Calu3 (cell line): ENCODE data around the gene KSR2. TPM values are rescaled to one million over a fixed set of nuclear protein-coding genes. Genes with fewer than 3 reads are reported as not detected.

ENCODE experiments used
- BruUV-seq: library from RNA; stranded (reverse); fragments of 400-500 nt; replicated peaks from 2 replicates; lab custom pipeline; 2021; lab: Mats Ljungman, UMichigan
- CTCF ChIA-PET: fragments of 300-600 bp; sonication (Branson Sonifier 250); formaldehyde crosslinking; loops from one replicate; lab custom pipeline; 2022; ENCODE audit warnings: antibody characterized with exemption; lab: Charles Lee
- DNase-seq: peaks from one replicate; pipeline ENCODE4 v3.0.0; 2022
- H3K27ac Mint-ChIP-seq: one replicate; pipeline ENCODE4 v1.8.0; 2022; ENCODE audit warnings: mixed read lengths; ENCODE audit not compliant: unreplicated experiment
- H3K27me3 Mint-ChIP-seq: one replicate; pipeline ENCODE4 v1.8.0; 2022; ENCODE audit warnings: mixed read lengths; ENCODE audit not compliant: unreplicated experiment
- H3K36me3 Mint-ChIP-seq: one replicate; pipeline ENCODE4 v1.8.0; 2022; ENCODE audit warnings: mild to moderate bottlenecking, moderate library complexity, mixed read lengths; ENCODE audit not compliant: insufficient read depth, unreplicated experiment
- H3K4me1 Mint-ChIP-seq: one replicate; pipeline ENCODE4 v1.8.0; 2022; ENCODE audit warnings: mild to moderate bottlenecking, low read depth, mixed read lengths; ENCODE audit not compliant: unreplicated experiment
- H3K4me3 Mint-ChIP-seq: one replicate; pipeline ENCODE4 v1.8.0; 2022; ENCODE audit warnings: mild to moderate bottlenecking, low read depth, moderate library complexity, mixed read lengths; ENCODE audit not compliant: unreplicated experiment
- H3K9me3 Mint-ChIP-seq: one replicate; pipeline ENCODE4 v1.8.0; 2022; ENCODE audit warnings: low read depth, mixed read lengths; ENCODE audit not compliant: unreplicated experiment
- intact Hi-C: fragments of 100-400 bp; cut with micrococcal nuclease; formaldehyde crosslinking; loops from one replicate; pipeline ENCODE4 v1.10.0; 2022; ENCODE audit not compliant: unreplicated experiment
- total RNA-seq: library from RNA; stranded (reverse); gene quantifications from 2 replicates; pipeline ENCODE4 v1.2.3, GENCODE V29; 2022
- TF ChIP-seq, protein P1 (sequence below): fragments of 200-600 bp; IDR thresholded peaks from one replicate; pipeline ENCODE4 v1.8.0; 2022; ENCODE audit warnings: antibody characterized with exemption; ENCODE audit not compliant: unreplicated experiment

Gene KSR2
- total RNA-seq, 1 experiment from 2014 or later, result 1.9 TPM

DNA sequence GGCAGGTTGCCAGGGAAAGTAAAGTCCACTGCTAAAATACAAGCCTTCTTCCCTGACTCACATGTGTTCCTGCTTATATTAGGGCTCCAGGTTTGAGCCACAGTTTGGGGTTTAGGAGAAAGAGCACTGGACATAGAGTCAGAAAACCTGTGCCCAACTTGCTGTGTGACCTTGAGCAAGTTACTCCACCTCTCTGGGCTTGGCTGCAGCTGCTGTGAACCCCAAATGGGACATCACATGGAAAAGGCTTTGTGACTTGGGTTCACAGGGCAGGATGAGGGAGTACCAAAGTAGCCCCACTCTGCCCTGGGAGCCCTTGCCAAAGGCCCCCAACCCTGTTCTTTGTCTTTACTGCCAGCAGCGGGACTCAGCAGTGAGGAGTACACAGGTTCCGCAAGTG is 528.4 kb downstream of the KSR2 start:
- H3K9me3 Mint-ChIP-seq, result no peaks in the 10 kb centered on the region
- peaks cover 39% of the 10 kb centered on the region for H3K27me3 Mint-ChIP-seq
- DNase-seq, result no peak
- no peak overlapping the region for H3K4me3 Mint-ChIP-seq
- TF ChIP-seq, protein P1, sequence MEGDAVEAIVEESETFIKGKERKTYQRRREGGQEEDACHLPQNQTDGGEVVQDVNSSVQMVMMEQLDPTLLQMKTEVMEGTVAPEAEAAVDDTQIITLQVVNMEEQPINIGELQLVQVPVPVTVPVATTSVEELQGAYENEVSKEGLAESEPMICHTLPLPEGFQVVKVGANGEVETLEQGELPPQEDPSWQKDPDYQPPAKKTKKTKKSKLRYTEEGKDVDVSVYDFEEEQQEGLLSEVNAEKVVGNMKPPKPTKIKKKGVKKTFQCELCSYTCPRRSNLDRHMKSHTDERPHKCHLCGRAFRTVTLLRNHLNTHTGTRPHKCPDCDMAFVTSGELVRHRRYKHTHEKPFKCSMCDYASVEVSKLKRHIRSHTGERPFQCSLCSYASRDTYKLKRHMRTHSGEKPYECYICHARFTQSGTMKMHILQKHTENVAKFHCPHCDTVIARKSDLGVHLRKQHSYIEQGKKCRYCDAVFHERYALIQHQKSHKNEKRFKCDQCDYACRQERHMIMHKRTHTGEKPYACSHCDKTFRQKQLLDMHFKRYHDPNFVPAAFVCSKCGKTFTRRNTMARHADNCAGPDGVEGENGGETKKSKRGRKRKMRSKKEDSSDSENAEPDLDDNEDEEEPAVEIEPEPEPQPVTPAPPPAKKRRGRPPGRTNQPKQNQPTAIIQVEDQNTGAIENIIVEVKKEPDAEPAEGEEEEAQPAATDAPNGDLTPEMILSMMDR, result no peak
- H3K4me1 Mint-ChIP-seq, result no peaks in the 10 kb centered on the region
- intact Hi-C loops, result no loop called here
- no TSS peak for BruUV-seq
- CTCF ChIA-PET, result no interaction called here
- H3K36me3 Mint-ChIP-seq, result no peaks in the 10 kb centered on the region
- no peak overlapping the region for H3K27ac Mint-ChIP-seq

DNA sequence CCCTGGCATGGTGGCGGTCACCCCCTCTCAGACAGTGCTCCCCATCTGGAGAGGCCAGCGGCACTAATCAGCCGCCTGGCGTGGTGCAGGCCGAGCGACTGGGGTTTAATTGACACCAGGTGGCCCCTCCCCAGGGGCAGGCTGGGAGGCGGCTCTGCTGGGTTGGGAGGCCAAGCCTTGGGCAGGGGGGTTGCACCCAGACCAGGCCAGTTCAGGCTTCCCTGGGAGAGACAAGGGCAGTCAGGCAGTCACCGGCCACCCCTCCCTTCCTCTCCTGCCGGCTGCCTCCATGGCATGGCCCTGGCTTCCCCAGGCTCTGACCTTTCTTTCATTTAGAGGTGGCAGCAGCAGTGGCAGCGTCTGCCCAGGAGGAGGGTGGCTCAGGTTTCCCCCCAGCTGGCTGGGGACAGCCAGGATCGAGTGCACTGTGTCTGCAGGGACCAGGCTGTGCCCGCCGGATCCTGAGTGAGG is 529.2 kb downstream of the KSR2 start:
- intact Hi-C loops, result no loop called here
- Mint-ChIP-seq H3K9me3 (no peaks in the 10 kb centered on the region), H3K36me3 (no peaks in the 10 kb centered on the region), H3K4me1 (no peaks in the 10 kb centered on the region), H3K27me3 (peaks cover 35% of the 10 kb centered on the region), H3K4me3 (no peak overlapping the region), H3K27ac (no peak overlapping the region)
- TF ChIP-seq, protein P1, result no peak
- BruUV-seq, result no TSS peak
- no peak for DNase-seq
- CTCF ChIA-PET, result no interaction called here

DNA sequence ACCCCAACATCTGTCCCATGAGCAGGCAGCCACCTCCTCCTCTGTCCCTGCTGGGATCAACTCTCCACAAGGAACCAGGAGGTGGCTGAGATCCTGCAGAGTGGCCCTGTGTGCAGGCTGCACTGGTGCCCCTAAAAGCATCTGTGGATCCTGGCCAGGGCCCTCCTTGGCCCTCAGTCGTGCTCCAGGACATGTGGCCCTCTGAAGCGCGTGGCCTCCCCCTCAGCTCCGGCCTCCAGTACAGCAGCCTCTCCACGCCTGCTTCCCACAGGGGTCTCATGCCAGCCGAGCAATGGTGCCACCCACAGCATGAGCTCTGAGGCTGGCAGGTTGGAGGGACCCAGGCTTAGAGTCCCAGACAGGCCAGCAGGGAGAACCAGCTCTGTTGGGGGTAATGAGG is 530.0 kb downstream of the KSR2 start:
- CTCF ChIA-PET, result no interaction called here
- intact Hi-C loops, result no loop called here
- no peak for DNase-seq

DNA sequence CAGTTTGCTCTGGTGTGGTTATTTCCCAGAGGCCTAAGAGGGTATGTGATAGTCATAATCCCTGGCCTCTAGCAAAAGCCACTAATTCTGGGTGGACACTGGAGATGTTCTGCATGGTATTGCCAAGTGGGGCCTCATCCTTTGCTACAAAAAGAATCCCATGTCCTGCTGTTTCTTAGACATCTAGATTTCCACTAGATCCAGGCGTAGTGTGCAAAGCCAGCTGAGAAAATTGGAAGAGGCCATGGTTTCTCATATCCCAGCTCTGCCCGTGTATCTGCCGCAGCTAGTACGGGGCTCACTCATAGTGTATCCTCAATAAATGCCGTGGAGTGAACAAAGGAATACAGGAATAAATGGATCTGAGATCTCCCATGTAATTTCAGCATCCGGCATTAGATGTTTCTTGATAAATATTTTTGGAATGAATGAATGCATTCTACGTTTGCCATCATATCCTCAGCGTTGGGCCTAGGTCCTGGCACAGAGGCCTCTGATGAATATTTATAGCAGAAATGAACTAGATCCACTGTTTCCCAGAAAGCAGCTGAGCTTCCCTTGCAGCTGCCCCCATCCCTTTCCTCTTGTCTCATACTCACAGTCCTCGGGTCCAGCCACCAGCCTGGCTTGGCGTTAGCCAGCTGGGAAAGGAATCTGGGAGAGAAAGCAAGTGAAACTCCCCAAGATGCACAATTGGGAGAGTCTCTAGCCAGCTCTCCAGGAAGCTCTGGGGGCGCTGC is 531.1 kb downstream of the KSR2 start:
- H3K4me3 Mint-ChIP-seq, result no peak overlapping the region
- H3K27me3 Mint-ChIP-seq, result peaks cover 16% of the 10 kb centered on the region
- no TSS peak for BruUV-seq
- CTCF ChIA-PET, result interaction anchor here (0.6 kb wide), 1 partner anchor 148 kb away, joined by 4 read pairs; no protein-coding TSS in a partner anchor
- intact Hi-C loops, result no loop called here
- no peaks in the 10 kb centered on the region for H3K36me3 Mint-ChIP-seq
- no peak for DNase-seq
- no peak overlapping the region for H3K27ac Mint-ChIP-seq
- TF ChIP-seq, protein P1, result no peak
- no peaks in the 10 kb centered on the region for H3K9me3 Mint-ChIP-seq
- H3K4me1 Mint-ChIP-seq, result no peaks in the 10 kb centered on the region

More for the DNA sequence above, 530.0 kb downstream of the KSR2 start:
- H3K9me3 Mint-ChIP-seq, result no peaks in the 10 kb centered on the region
- TF ChIP-seq, protein P1, result no peak
- peaks cover 27% of the 10 kb centered on the region for H3K27me3 Mint-ChIP-seq
- no peaks in the 10 kb centered on the region for H3K36me3 Mint-ChIP-seq
- H3K4me3 Mint-ChIP-seq, result no peak overlapping the region
- H3K4me1 Mint-ChIP-seq, result no peaks in the 10 kb centered on the region
- BruUV-seq, result no TSS peak
- H3K27ac Mint-ChIP-seq, result no peak overlapping the region
